ENCODE data around the gene UBE2E1.
"Not testable (repeated sequence)": the region's sequence is repeated elsewhere in the genome, so short reads cannot be mapped to it uniquely, and the experiment has no call there.

UBE2E1 gene

GRCh38 chr3:23843869-23844268, 38.1 kb downstream of the UBE2E1 start:
- in situ Hi-C loops (cut with MboI; ENCODE audit: low sequenced_read_pairs), result no loop called here

GRCh38 chr3:23845326-23846216, 39.8 kb downstream of the UBE2E1 start:
- in situ Hi-C loops (cut with MboI; ENCODE audit: low sequenced_read_pairs), result no loop called here

- in situ Hi-C loops (cut with MboI; ENCODE audit: low sequenced_read_pairs), result not testable (repeated sequence)
Observed at GRCh38 chr3:23849462-23849861, 43.7 kb downstream of the UBE2E1 start.

GRCh38 chr3:23856286-23856685, 50.5 kb downstream of the UBE2E1 start:
- in situ Hi-C loops (cut with MboI; ENCODE audit: low sequenced_read_pairs), result no loop called here

GRCh38 chr3:23859012-23859743, 53.4 kb downstream of the UBE2E1 start:
- in situ Hi-C loops (cut with MboI; ENCODE audit: low sequenced_read_pairs), result no loop called here

GRCh38 chr3:23859839-23860382, 54.2 kb downstream of the UBE2E1 start:
- in situ Hi-C loops (cut with MboI; ENCODE audit: low sequenced_read_pairs), result no loop called here

- in situ Hi-C loops (cut with MboI; ENCODE audit: low sequenced_read_pairs), result no loop called here
Observed at GRCh38 chr3:23861689-23862088, 55.9 kb downstream of the UBE2E1 start.

GRCh38 chr3:23863060-23863459, 57.3 kb downstream of the UBE2E1 start:
- in situ Hi-C loops (cut with MboI; ENCODE audit: low sequenced_read_pairs), result no loop called here

GRCh38 chr3:23864931-23865330, 59.2 kb downstream of the UBE2E1 start:
- in situ Hi-C loops (cut with MboI; ENCODE audit: low sequenced_read_pairs), result no loop called here

- in situ Hi-C loops (cut with MboI; ENCODE audit: low sequenced_read_pairs), result no loop called here
Observed at GRCh38 chr3:23865595-23866396, 60.0 kb downstream of the UBE2E1 start.

GRCh38 chr3:23867400-23867799, 61.6 kb downstream of the UBE2E1 start:
- in situ Hi-C loops (cut with MboI; ENCODE audit: low sequenced_read_pairs), result no loop called here

GRCh38 chr3:23867838-23868237, 62.1 kb downstream of the UBE2E1 start:
- in situ Hi-C loops (cut with MboI; ENCODE audit: low sequenced_read_pairs), result no loop called here

- in situ Hi-C loops (cut with MboI; ENCODE audit: low sequenced_read_pairs), result no loop called here
Observed at GRCh38 chr3:23869977-23870662, 64.4 kb downstream of the UBE2E1 start.

- in situ Hi-C loops (cut with MboI; ENCODE audit: low sequenced_read_pairs), result not testable (repeated sequence)
Observed at GRCh38 chr3:23870663-23871043, 64.9 kb downstream of the UBE2E1 start.

GRCh38 chr3:23871361-23871760, 65.6 kb downstream of the UBE2E1 start:
- in situ Hi-C loops (cut with MboI; ENCODE audit: low sequenced_read_pairs), result not testable (repeated sequence)

GRCh38 chr3:23872330-23872729, 66.6 kb downstream of the UBE2E1 start:
- in situ Hi-C loops (cut with MboI; ENCODE audit: low sequenced_read_pairs), result no loop called here

- in situ Hi-C loops (cut with MboI; ENCODE audit: low sequenced_read_pairs), result no loop called here
Observed at GRCh38 chr3:23873941-23874340, 68.2 kb downstream of the UBE2E1 start.

GRCh38 chr3:23874359-23875112, 68.8 kb downstream of the UBE2E1 start:
- in situ Hi-C loops (cut with MboI; ENCODE audit: low sequenced_read_pairs), result no loop called here

GRCh38 chr3:23875113-23875725, 69.5 kb downstream of the UBE2E1 start:
- in situ Hi-C loops (cut with MboI; ENCODE audit: low sequenced_read_pairs), result no loop called here
